ENCODE results near the gene MRPL4. TPM values are rescaled to one million over a fixed set of nuclear protein-coding genes. Genes with fewer than 3 reads are reported as not detected.

MRPL4 gene
- total and polyA plus RNA-seq, 2 experiments from 2014 or later: 92.0 to 171 TPM

DNA sequence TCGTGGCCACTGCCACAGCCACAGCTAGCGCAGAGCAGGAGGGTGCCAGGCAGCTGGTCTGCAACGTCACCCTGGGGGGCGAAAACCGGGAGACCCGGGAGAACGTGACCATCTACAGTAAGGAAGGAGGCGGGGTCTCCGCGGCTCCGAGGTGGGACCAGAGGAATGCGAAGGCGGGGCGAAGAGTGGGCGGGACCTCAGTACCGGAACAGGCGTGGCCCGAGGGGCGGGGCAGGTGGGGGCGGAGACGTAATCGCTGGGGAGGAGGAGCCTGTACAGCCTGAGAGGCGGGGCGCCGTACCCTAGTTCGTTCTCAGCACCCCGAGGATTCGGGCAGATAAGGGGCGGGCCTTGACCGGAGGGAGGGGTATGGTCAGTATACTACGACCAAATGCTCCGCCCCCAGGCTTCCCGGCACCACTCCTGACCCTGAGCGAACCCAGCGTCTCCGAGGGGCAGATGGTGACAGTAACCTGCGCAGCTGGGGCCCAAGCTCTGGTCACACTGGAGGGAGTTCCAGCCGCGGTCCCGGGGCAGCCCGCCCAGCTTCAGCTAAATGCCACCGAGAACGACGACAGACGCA lies 40.3 kb downstream of the MRPL4 start:
- no peaks in the 10 kb centered on the region; the same call in 1 of the 2 replicates for H4K20me1 ChIP-seq (replicated peaks; ENCODE audit: insufficient read depth)
- Mint-ChIP-seq H3K4me3 (peak overlapping the region; percentile 77), H3K4me1 (peaks cover 35% of the 10 kb centered on the region), H3K9me3 (peaks cover 3% of the 10 kb centered on the region; the same call in 1 of the 3 replicates), H3K36me3 (ENCODE audit: low read depth) (no peaks in the 10 kb centered on the region), H3K27ac (no peak overlapping the region), H3K27me3 (ENCODE audit: insufficient read depth, low read depth, poor library complexity) (peaks cover 96% of the 10 kb centered on the region)
- H3K79me2 ChIP-seq (replicated peaks; ENCODE audit: insufficient read depth): no peaks in the 10 kb centered on the region
- H3K4me2 ChIP-seq: peak overlapping the region; percentile 94
- H3K27ac ChIP-seq (ENCODE audit: low read depth): no peak overlapping the region
- no peaks in the 10 kb centered on the region for H3K36me3 ChIP-seq (ENCODE audit: insufficient read depth)
- peak overlapping the region; percentile 98 for H2AFZ ChIP-seq
- H3K4me3 ChIP-seq: peak overlapping the region; percentile 71
- TF ChIP-seq STAT1 (IDR thresholded peaks at IDR 0.05; ENCODE audit: unreplicated experiment) (no peak), POLR2AphosphoS5 (IDR thresholded peaks at IDR 0.05; ENCODE audit: low read depth) (no peak), NANOG (IDR thresholded peaks at IDR 0.05; ENCODE audit: borderline replicate concordance) (no peak), CTCF (conservative IDR thresholded peaks at IDR 0.05; ENCODE audit: low read depth in 2 of 2) (no peak), ZNF114 (CRISPR knock-in tag; IDR thresholded peaks at IDR 0.05) (no peak), ZNF462 (CRISPR knock-in tag; IDR thresholded peaks at IDR 0.05) (no peak), EZH2phosphoT487 (IDR thresholded peaks at IDR 0.05; ENCODE audit: unreplicated experiment) (no peak), JUNB (IDR thresholded peaks at IDR 0.05; ENCODE audit: unreplicated experiment) (no peak), CREB1 (CRISPR knock-in tag; IDR thresholded peaks at IDR 0.05; ENCODE audit: low read depth) (no peak), ZNF331 (CRISPR knock-in tag; IDR thresholded peaks at IDR 0.05; ENCODE audit: low read depth) (no peak), EZH2 (IDR thresholded peaks at IDR 0.05; ENCODE audit: low read depth, unreplicated experiment) (no peak), REST (IDR thresholded peaks at IDR 0.05; ENCODE audit: unreplicated experiment) (no peak)
- TF ChIP-seq, protein P1, sequence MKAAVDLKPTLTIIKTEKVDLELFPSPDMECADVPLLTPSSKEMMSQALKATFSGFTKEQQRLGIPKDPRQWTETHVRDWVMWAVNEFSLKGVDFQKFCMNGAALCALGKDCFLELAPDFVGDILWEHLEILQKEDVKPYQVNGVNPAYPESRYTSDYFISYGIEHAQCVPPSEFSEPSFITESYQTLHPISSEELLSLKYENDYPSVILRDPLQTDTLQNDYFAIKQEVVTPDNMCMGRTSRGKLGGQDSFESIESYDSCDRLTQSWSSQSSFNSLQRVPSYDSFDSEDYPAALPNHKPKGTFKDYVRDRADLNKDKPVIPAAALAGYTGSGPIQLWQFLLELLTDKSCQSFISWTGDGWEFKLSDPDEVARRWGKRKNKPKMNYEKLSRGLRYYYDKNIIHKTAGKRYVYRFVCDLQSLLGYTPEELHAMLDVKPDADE (IDR thresholded peaks at IDR 0.05): no peak
- ATAC-seq (peak; percentile 38), DNase-seq (ENCODE audit: low spot score) (peak; percentile 98)
- peaks cover 27% of the 10 kb centered on the region; the same call in 1 of the 2 replicates for H3F3A ChIP-seq (replicated peaks; ENCODE audit: low read depth)
- H3K9me2 ChIP-seq (ENCODE audit: insufficient read depth): no peaks in the 10 kb centered on the region
- peaks cover 17% of the 10 kb centered on the region for H3K4me1 ChIP-seq (ENCODE audit: insufficient read depth)
- H3K27me3 ChIP-seq (ENCODE audit: insufficient read depth): peaks cover 100% of the 10 kb centered on the region
